Fibroblast of lung (primary cell): Measurements from ENCODE around the gene TMEM131. TPM values are rescaled to one million over a fixed set of nuclear protein-coding genes. Genes with fewer than 3 reads are reported as not detected.

Experiments
- DNase-seq, 2 donors: peaks; one replicate each; pipeline versions ENCODE4 v3.0.0 to v3.0.0-alpha.2; 2010; ENCODE audit warnings: low read depth in 2 of 2
- H2AFZ ChIP-seq: 2 replicates; pipeline ENCODE4 v1.5.1; 2012; ENCODE audit warnings: low read length, control low read depth, inconsistent platforms
- H3K27ac ChIP-seq: 2 replicates; pipeline ENCODE4 v1.5.1; 2011; ENCODE audit warnings: low read length, control low read depth; ENCODE audit not compliant: insufficient read depth
- H3K27me3 ChIP-seq: 2 replicates; pipeline ENCODE4 v1.5.1; 2011; ENCODE audit warnings: mild to moderate bottlenecking, low read length; ENCODE audit not compliant: control insufficient read depth, insufficient read depth
- H3K36me3 ChIP-seq: 2 replicates; pipeline ENCODE4 v1.5.1; 2011; ENCODE audit warnings: low read length; ENCODE audit not compliant: control insufficient read depth, insufficient read depth
- H3K4me1 ChIP-seq: 2 replicates; pipeline ENCODE4 v1.5.1; 2011; ENCODE audit warnings: low read length; ENCODE audit not compliant: control insufficient read depth, insufficient read depth; ENCODE audit errors: extremely low read depth
- H3K4me2 ChIP-seq: 2 replicates; pipeline ENCODE4 v1.5.1; 2011; ENCODE audit warnings: low read length, control low read depth; ENCODE audit not compliant: insufficient read depth; ENCODE audit errors: extremely low read depth
- H3K4me3 ChIP-seq, 4 experiments: fragments of 200-600 bp in 1 of 4; sonication (generic) in 1 of 4; replicated peaks in 1 of 4; 2 replicates each; pipeline ENCODE4 v1.5.1; 2011 to 2016; ENCODE audit warnings: low read length in 4 of 4, low read depth in 3 of 4, mild to moderate bottlenecking in 3 of 4, control low read depth in 2 of 4, inconsistent platforms in 1 of 4, mixed read lengths in 1 of 4; ENCODE audit not compliant: insufficient read depth in 1 of 4; ENCODE audit errors: control extremely low read depth in 1 of 4
- H3K79me2 ChIP-seq: 2 replicates; pipeline ENCODE4 v1.5.1; 2012; ENCODE audit warnings: mild to moderate bottlenecking, low read length, inconsistent platforms; ENCODE audit not compliant: control insufficient read depth, insufficient read depth
- H3K9ac ChIP-seq: 2 replicates; pipeline ENCODE4 v1.5.1; 2011; ENCODE audit warnings: mild to moderate bottlenecking, low read length, control low read depth; ENCODE audit not compliant: insufficient read depth
- H3K9me3 ChIP-seq: 2 replicates; pipeline ENCODE4 v1.5.1; 2012; ENCODE audit warnings: low read depth, low read length; ENCODE audit not compliant: control insufficient read depth, insufficient read depth
- H4K20me1 ChIP-seq: 2 replicates; pipeline ENCODE4 v1.5.1; 2011; ENCODE audit warnings: low read length; ENCODE audit not compliant: control insufficient read depth, insufficient read depth; ENCODE audit errors: extremely low read depth
- EZH2 ChIP-seq: IDR thresholded peaks from 2 replicates; pipeline ENCODE4 v1.5.1; 2012; ENCODE audit warnings: low read length, control low read depth, mild to moderate bottlenecking; ENCODE audit errors: missing control alignments
- polyA plus RNA-seq, 2 donors: library from polyadenylated mRNA; depleted of rRNA in 1 of 2; stranded (reverse) in 1 of 2; unstranded in 1 of 2; fragments of >200 nt; gene quantifications; 2 replicates each; pipeline ENCODE4 v1.2.1, GENCODE V29; 2011 to 2012; ENCODE audit warnings: missing spikeins in 1 of 2
- total RNA-seq: library from RNA; depleted of rRNA; stranded (reverse); fragments of >200 nt; gene quantifications from 2 replicates; pipeline ENCODE4 v1.2.1, GENCODE V29; 2014
- TF ChIP-seq, protein P1 (sequence below), 2 donors: IDR thresholded peaks in 1 of 2; conservative IDR thresholded peaks in 1 of 2; 1 replicate in 1 of 2; 2 replicates in 1 of 2; pipeline ENCODE4 v1.5.1; 2011 to 2012; ENCODE audit warnings: low read length in 2 of 2, control low read depth in 1 of 2, inconsistent platforms in 1 of 2, low read depth in 1 of 2, mild to moderate bottlenecking in 1 of 2

TMEM131 gene
- total and polyA plus RNA-seq, 2 donors (not counting 1 experiment from before 2014, with no cell fraction given): 18.1 to 32.4 TPM

DNA sequence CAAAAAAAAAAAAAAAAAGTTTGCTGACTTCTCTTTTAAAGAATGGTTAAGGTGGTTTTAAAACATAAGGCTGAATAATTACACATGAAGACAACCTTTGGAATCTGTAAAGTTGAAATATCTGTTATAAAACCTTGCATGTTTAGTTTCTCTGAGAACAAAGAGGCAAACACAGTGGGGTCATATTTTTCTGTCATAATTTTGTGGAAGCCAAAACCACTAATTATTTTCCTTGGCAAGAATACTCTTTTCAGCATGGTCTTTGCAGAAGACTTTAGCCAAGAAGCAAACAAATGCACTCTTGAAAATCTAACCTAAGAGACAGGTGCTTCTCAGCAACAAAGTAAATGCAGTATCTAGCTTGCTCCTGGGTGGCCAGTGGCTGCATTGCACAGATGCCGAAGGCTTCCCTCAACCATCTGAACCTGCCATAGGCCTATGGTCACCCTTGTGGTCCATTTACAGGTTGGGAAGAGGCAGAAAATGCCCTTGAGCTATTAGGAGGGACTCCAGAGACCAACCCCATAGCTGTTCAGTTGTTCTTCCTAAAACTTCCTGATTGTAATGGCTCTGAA is 237.5 kb downstream of the TMEM131 start:
- peaks cover 8% of the 10 kb centered on the region for H3K36me3 ChIP-seq
- peak; percentile 27 to 69 for DNase-seq
- no peaks in the 10 kb centered on the region for H3K79me2 ChIP-seq
- H2AFZ ChIP-seq: no peak overlapping the region
- no peaks in the 10 kb centered on the region for H3K9me3 ChIP-seq
- H3K4me1 ChIP-seq: no peaks in the 10 kb centered on the region
- no peak overlapping the region for H3K9ac ChIP-seq
- no peaks in the 10 kb centered on the region for H4K20me1 ChIP-seq
- no peak for TF ChIP-seq EZH2
- TF ChIP-seq, protein P1, sequence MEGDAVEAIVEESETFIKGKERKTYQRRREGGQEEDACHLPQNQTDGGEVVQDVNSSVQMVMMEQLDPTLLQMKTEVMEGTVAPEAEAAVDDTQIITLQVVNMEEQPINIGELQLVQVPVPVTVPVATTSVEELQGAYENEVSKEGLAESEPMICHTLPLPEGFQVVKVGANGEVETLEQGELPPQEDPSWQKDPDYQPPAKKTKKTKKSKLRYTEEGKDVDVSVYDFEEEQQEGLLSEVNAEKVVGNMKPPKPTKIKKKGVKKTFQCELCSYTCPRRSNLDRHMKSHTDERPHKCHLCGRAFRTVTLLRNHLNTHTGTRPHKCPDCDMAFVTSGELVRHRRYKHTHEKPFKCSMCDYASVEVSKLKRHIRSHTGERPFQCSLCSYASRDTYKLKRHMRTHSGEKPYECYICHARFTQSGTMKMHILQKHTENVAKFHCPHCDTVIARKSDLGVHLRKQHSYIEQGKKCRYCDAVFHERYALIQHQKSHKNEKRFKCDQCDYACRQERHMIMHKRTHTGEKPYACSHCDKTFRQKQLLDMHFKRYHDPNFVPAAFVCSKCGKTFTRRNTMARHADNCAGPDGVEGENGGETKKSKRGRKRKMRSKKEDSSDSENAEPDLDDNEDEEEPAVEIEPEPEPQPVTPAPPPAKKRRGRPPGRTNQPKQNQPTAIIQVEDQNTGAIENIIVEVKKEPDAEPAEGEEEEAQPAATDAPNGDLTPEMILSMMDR (conservative IDR thresholded peaks at IDR 0.05 in 1 of 2, IDR thresholded peaks at IDR 0.05 in 1 of 2; ENCODE audit: low read depth in 1 of 2, low read length in 2 of 2): no peak
- H3K27me3 ChIP-seq: no peaks in the 10 kb centered on the region
- no peak overlapping the region for H3K27ac ChIP-seq
- no peak overlapping the region for H3K4me3 ChIP-seq
- H3K4me2 ChIP-seq: no peak overlapping the region

GRCh38 chr2:97757062-97757461 is 238.7 kb downstream of the TMEM131 start:
- H3K9me3 ChIP-seq: no peaks in the 10 kb centered on the region
- H3K27me3 ChIP-seq: no peaks in the 10 kb centered on the region
- H2AFZ ChIP-seq: no peak overlapping the region
- H4K20me1 ChIP-seq: no peaks in the 10 kb centered on the region
- TF ChIP-seq, protein P1 (conservative IDR thresholded peaks at IDR 0.05 in 1 of 2, IDR thresholded peaks at IDR 0.05 in 1 of 2; ENCODE audit: low read depth in 1 of 2, low read length in 2 of 2): no peak
- TF ChIP-seq EZH2: no peak
- H3K79me2 ChIP-seq: no peaks in the 10 kb centered on the region
- H3K4me1 ChIP-seq: no peaks in the 10 kb centered on the region
- no peak overlapping the region for H3K4me3 ChIP-seq
- no peak overlapping the region for H3K4me2 ChIP-seq
- no peak overlapping the region for H3K27ac ChIP-seq
- no peak overlapping the region for H3K9ac ChIP-seq
- H3K36me3 ChIP-seq: peaks cover 8% of the 10 kb centered on the region
- DNase-seq: no peak

- no peak overlapping the region for H3K27ac ChIP-seq
- no peak overlapping the region for H3K9ac ChIP-seq
- no peak for DNase-seq
- TF ChIP-seq, protein P1 (conservative IDR thresholded peaks at IDR 0.05 in 1 of 2, IDR thresholded peaks at IDR 0.05 in 1 of 2; ENCODE audit: low read depth in 1 of 2, low read length in 2 of 2): no peak
- no peak for TF ChIP-seq EZH2
- H3K4me1 ChIP-seq: no peaks in the 10 kb centered on the region
- no peaks in the 10 kb centered on the region for H4K20me1 ChIP-seq
- H3K27me3 ChIP-seq: no peaks in the 10 kb centered on the region
- H3K9me3 ChIP-seq: no peaks in the 10 kb centered on the region
- H3K4me3 ChIP-seq: no peak overlapping the region
- H3K4me2 ChIP-seq: no peak overlapping the region
- no peak overlapping the region for H2AFZ ChIP-seq
- H3K79me2 ChIP-seq: no peaks in the 10 kb centered on the region
- H3K36me3 ChIP-seq: peaks cover 5% of the 10 kb centered on the region
Observed at GRCh38 chr2:97755491-97755890, 240.3 kb downstream of the TMEM131 start.
